MCF 10A (cell line): Measurements from ENCODE around the gene BRD7. TPM values are rescaled to one million over a fixed set of nuclear protein-coding genes. Genes with fewer than 3 reads are reported as not detected.

Experiments
- BruUV-seq: library from RNA; stranded (reverse); fragments of 400-500 nt; replicated peaks from 2 replicates; lab custom pipeline; 2021; lab: Mats Ljungman, UMichigan
- CTCF ChIA-PET: fragments of 300-600 bp; sonication (Branson Sonifier 250); formaldehyde crosslinking; extraction: SDS; loops from one replicate; lab custom pipeline; 2021; ENCODE audit warnings: antibody characterized with exemption, inconsistent platforms; lab: Yijun Ruan, JAX
- POLR2A ChIA-PET: fragments of 300-600, 350-650 bp; sonication (Branson Sonifier 250); formaldehyde crosslinking; extraction: SDS; loops from one replicate; lab custom pipeline; 2020; ENCODE audit warnings: antibody characterized with exemption, inconsistent platforms; lab: Yijun Ruan, JAX
- DNase-seq: peaks from one replicate; pipeline ENCODE4 v3.0.0-alpha.2; 2018; ENCODE audit not compliant: unreplicated experiment
- H3K27ac Mint-ChIP-seq: one replicate; pipeline ENCODE4 v1.8.0; 2022; ENCODE audit warnings: mild to moderate bottlenecking, low read depth, mixed read lengths; ENCODE audit not compliant: unreplicated experiment
- H3K27me3 Mint-ChIP-seq: one replicate; pipeline ENCODE4 v1.8.0; 2022; ENCODE audit warnings: mixed read lengths; ENCODE audit not compliant: insufficient read depth, unreplicated experiment
- H3K36me3 Mint-ChIP-seq: one replicate; pipeline ENCODE4 v1.8.0; 2022; ENCODE audit warnings: mild to moderate bottlenecking, moderate library complexity, mixed read lengths; ENCODE audit not compliant: insufficient read depth, unreplicated experiment
- H3K4me1 Mint-ChIP-seq: one replicate; pipeline ENCODE4 v1.8.0; 2022; ENCODE audit warnings: mixed read lengths; ENCODE audit not compliant: insufficient read depth, unreplicated experiment
- H3K4me3 Mint-ChIP-seq: one replicate; pipeline ENCODE4 v1.8.0; 2022; ENCODE audit warnings: mild to moderate bottlenecking, moderate library complexity, mixed read lengths; ENCODE audit not compliant: unreplicated experiment
- H3K9me3 Mint-ChIP-seq: one replicate; pipeline ENCODE4 v1.8.0; 2022; ENCODE audit warnings: mixed read lengths; ENCODE audit not compliant: unreplicated experiment
- CTCF ChIP-seq: fragments of 200-600 bp; IDR thresholded peaks from one replicate; pipeline ENCODE4 v1.8.0; 2022; ENCODE audit warnings: antibody characterized with exemption, mild to moderate bottlenecking; ENCODE audit not compliant: unreplicated experiment
- intact Hi-C: fragments of 100-400 bp; cut with micrococcal nuclease; formaldehyde crosslinking; loops from 2 replicates; pipeline ENCODE4 v1.14.1; 2022
- total RNA-seq: library from RNA; stranded (reverse); gene quantifications from 2 replicates; pipeline ENCODE4 v1.2.3, GENCODE V29; 2022

Gene BRD7
- total RNA-seq, 1 experiment from 2014 or later: 75.9 TPM

GRCh38 chr16:50369133-50369804, 481 bp upstream of the BRD7 start:
- Mint-ChIP-seq H3K4me1 (peaks cover 30% of the 10 kb centered on the region), H3K27me3 (no peaks in the 10 kb centered on the region), H3K4me3 (peak overlapping the region; percentile 84), H3K27ac (peak overlapping the region; percentile 63), H3K9me3 (no peaks in the 10 kb centered on the region), H3K36me3 (peaks cover 30% of the 10 kb centered on the region)
- no peak for TF ChIP-seq CTCF
- CTCF ChIA-PET: interaction anchor here (0.6 to 12.9 kb wide), 16 partner anchors 8 to 903 kb away, joined by 3 to 212 read pairs (median 4); no protein-coding TSS in a partner anchor
- no peak for DNase-seq
- BruUV-seq: TSS peak; percentile 61
- intact Hi-C loops: no loop called here
- POLR2A ChIA-PET: interaction anchor here (0.7 to 1.5 kb wide), 8 partner anchors 8 to 377 kb away, joined by 3 to 5 read pairs (median 4); partner anchors contain the start of gene CNEP1R1

GRCh38 chr16:50367777-50368409, 895 bp downstream of the BRD7 start:
- BruUV-seq: TSS peak; percentile 85
- CTCF ChIA-PET: interaction anchor here (0.6 to 12.9 kb wide), 13 partner anchors 8 to 414 kb away, joined by 3 to 212 read pairs (median 4); partner anchors contain the start of gene CNEP1R1
- peaks cover 37% of the 10 kb centered on the region for H3K36me3 Mint-ChIP-seq
- no peak for TF ChIP-seq CTCF
- peak overlapping the region; percentile 83 for H3K27ac Mint-ChIP-seq
- peak overlapping the region; percentile 84 for H3K4me3 Mint-ChIP-seq
- no peaks in the 10 kb centered on the region for H3K9me3 Mint-ChIP-seq
- DNase-seq: peak; percentile 35
- H3K27me3 Mint-ChIP-seq: no peaks in the 10 kb centered on the region
- peaks cover 33% of the 10 kb centered on the region for H3K4me1 Mint-ChIP-seq
- POLR2A ChIA-PET: interaction anchor here (0.6 to 2.0 kb wide), 12 partner anchors 8 to 438 kb away, joined by 3 to 7 read pairs (median 4); partner anchors contain the start of gene CYLD
- intact Hi-C loops: no loop called here

GRCh38 chr16:50365791-50366575, 2.8 kb downstream of the BRD7 start:
- TF ChIP-seq CTCF: no peak
- Mint-ChIP-seq H3K27ac (peak overlapping the region; percentile 57), H3K9me3 (no peaks in the 10 kb centered on the region), H3K4me3 (no peak overlapping the region), H3K27me3 (no peaks in the 10 kb centered on the region), H3K36me3 (peaks cover 44% of the 10 kb centered on the region), H3K4me1 (peaks cover 41% of the 10 kb centered on the region)
- ChIA-PET POLR2A (interaction anchor here (1.0 to 1.6 kb wide), 2 partner anchors 350 to 440 kb away, joined by 3 to 6 read pairs; no protein-coding TSS in a partner anchor), CTCF (interaction anchor here (0.6 to 2.0 kb wide), 3 partner anchors 10 to 378 kb away, joined by 3 to 9 read pairs (median 3); no protein-coding TSS in a partner anchor)
- no peak for DNase-seq
- intact Hi-C loops: no loop called here
- no TSS peak for BruUV-seq
